OCI-LY3 (cell line): ENCODE data around the gene DEDD2.

Experiments
- H2AFZ ChIP-seq: fragments of 200-600, 300-600 bp; shearing (Covaris generic); 2 replicates; pipeline ENCODE4 v1.6.0; 2014; ENCODE audit warnings: antibody characterized with exemption, low read depth, low read length
- H3K27ac ChIP-seq: fragments of 200-600, 300-600 bp; sonication (generic); 2 replicates; pipeline ENCODE4 v1.5.1; 2014; ENCODE audit warnings: mild to moderate bottlenecking, low read length, moderate library complexity, mixed read lengths
- H3K27me3 ChIP-seq: fragments of 200-600, 300-600 bp; sonication (generic); 2 replicates; pipeline ENCODE4 v1.6.1; 2014; ENCODE audit warnings: low read depth, low read length, mixed read lengths
- H3K36me3 ChIP-seq: fragments of 200-600, 300-600 bp; sonication (generic); replicated peaks from 2 replicates; pipeline ENCODE3; 2014; ENCODE audit warnings: low read depth, low read length, mixed read lengths
- H3K4me1 ChIP-seq: fragments of 300-600, 200-600 bp; sonication (generic); 2 replicates; pipeline ENCODE4 v1.6.1; 2014; ENCODE audit warnings: low read length, mixed read lengths
- H3K4me2 ChIP-seq: fragments of 200-600, 300-600 bp; sonication (generic); 2 replicates; pipeline ENCODE4 v1.6.1; 2014; ENCODE audit warnings: low read length, mixed read lengths
- H3K4me3 ChIP-seq: fragments of 300-600, 200-600 bp; sonication (generic); 2 replicates; pipeline ENCODE4 v1.5.1; 2014; ENCODE audit warnings: antibody characterized with exemption, mild to moderate bottlenecking, low read length, moderate library complexity
- H3K79me2 ChIP-seq: fragments of 300-600, 200-600 bp; shearing (Covaris generic); 2 replicates; pipeline ENCODE4 v1.6.1; 2014; ENCODE audit warnings: mild to moderate bottlenecking, low read length, mixed read lengths
- H3K9ac ChIP-seq: fragments of 300-600, 200-600 bp; shearing (Covaris generic); 2 replicates; pipeline ENCODE4 v1.6.0; 2014; ENCODE audit warnings: mild to moderate bottlenecking, low read length, moderate library complexity
- H3K9me3 ChIP-seq: fragments of 200-600, 300-600 bp; shearing (Covaris generic); 2 replicates; pipeline ENCODE4 v1.6.1; 2014; ENCODE audit warnings: low read length, mixed read lengths; ENCODE audit not compliant: insufficient read depth
- H4K20me1 ChIP-seq: fragments of 200-600, 300-600 bp; sonication (generic); 2 replicates; pipeline ENCODE4 v1.6.1; 2016; ENCODE audit warnings: low read length, mixed read lengths; ENCODE audit not compliant: insufficient read depth
- EZH2phosphoT487 ChIP-seq: fragments of 200-600 bp; shearing (Covaris generic); IDR thresholded peaks from 2 replicates; pipeline ENCODE4 v1.6.1; 2018; ENCODE audit warnings: antibody characterized with exemption, mixed run types, low read depth
- TF ChIP-seq, protein P1 (sequence below): fragments of 200-600, 300-600 bp; sonication (generic); IDR thresholded peaks from 2 replicates; pipeline ENCODE4 v1.5.1; 2014; ENCODE audit warnings: antibody characterized with exemption, low read length, low read depth

DEDD2 gene

DNA sequence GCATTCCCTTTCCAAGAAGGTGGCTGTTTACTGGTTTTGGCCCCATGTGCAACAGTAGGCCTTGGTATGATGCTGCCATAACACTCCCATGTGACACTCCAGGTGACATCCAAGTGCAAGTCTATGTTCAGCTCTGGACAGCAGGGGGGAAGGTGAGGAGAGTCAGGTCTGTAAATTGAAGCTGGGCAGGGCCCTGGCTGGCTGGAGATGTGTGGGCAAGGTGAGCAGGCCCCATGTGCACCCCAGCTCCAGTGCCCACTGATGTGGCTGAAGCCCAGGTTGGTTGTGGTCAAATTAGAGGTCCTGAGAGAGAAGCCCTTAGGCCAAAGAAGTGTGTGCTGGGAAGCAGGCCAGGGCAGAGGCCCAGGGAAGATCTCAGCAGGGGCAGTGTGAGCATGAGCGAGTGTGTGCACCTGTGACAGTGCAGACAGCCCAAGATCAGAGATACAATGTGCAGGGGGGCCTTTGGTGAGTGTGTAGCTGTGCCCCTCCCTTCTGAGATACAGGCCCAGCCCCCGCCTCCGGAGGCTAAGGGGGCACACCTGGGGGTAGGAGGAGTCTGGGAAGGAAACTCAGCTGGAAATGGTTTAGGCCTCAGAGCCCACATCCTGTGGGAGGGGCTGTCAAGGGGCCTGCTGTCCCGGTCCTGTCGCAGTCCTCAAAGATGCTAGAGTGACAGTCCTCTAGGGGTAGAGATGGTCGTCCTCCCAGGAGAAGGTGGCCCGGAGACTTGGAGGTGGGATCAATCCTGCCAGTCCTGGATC lies 18.6 kb downstream of the DEDD2 start:
- H3K27ac ChIP-seq: peak overlapping the region; percentile 93; the same call in 1 of the 2 replicates
- H2AFZ ChIP-seq: no peak overlapping the region
- H3K4me3 ChIP-seq: no peak overlapping the region

DNA sequence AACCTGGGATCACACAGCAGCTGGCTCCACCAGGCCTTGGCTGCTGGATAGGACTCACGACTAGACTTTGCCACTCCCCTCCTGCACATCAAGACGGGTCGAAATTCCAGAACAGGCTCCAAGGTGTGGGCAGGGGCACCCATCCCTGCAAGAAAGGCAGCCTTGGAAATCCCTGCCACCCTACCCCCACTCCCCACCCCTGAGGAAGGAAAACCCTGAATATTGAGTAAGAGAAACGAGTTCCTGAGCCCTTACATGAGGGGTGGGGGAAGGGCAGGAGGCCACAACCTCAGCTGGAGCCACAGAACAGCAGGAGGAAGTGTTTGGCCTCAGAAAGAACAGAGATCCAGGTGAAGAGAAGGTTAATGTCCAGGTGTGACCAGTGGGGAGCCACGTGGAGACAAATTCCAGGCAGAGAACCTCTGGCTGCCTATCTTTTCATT lies 20.1 kb downstream of the DEDD2 start:
- Histone ChIP-seq H3K4me3 (no peak overlapping the region), H3K36me3 (peaks cover 58% of the 10 kb centered on the region)
- TF ChIP-seq, protein P1, sequence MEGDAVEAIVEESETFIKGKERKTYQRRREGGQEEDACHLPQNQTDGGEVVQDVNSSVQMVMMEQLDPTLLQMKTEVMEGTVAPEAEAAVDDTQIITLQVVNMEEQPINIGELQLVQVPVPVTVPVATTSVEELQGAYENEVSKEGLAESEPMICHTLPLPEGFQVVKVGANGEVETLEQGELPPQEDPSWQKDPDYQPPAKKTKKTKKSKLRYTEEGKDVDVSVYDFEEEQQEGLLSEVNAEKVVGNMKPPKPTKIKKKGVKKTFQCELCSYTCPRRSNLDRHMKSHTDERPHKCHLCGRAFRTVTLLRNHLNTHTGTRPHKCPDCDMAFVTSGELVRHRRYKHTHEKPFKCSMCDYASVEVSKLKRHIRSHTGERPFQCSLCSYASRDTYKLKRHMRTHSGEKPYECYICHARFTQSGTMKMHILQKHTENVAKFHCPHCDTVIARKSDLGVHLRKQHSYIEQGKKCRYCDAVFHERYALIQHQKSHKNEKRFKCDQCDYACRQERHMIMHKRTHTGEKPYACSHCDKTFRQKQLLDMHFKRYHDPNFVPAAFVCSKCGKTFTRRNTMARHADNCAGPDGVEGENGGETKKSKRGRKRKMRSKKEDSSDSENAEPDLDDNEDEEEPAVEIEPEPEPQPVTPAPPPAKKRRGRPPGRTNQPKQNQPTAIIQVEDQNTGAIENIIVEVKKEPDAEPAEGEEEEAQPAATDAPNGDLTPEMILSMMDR: no peak
- TF ChIP-seq EZH2phosphoT487: no peak

More for the DNA sequence above, 18.6 kb downstream of the DEDD2 start:
- Histone ChIP-seq H4K20me1 (no peaks in the 10 kb centered on the region), H3K36me3 (peaks cover 64% of the 10 kb centered on the region), H3K9me3 (0 out of 2 replicates have a peak, but pooled peaks cover under 1% of the 10 kb centered on the region), H3K9ac (peak overlapping the region; percentile 12; the same call in 1 of the 2 replicates), H3K4me2 (peak overlapping the region; percentile 21; the same call in 1 of the 2 replicates), H3K27me3 (no peaks in the 10 kb centered on the region), H3K79me2 (peaks cover 27% of the 10 kb centered on the region), H3K4me1 (peaks cover 61% of the 10 kb centered on the region)
- no peak for TF ChIP-seq EZH2phosphoT487

DNA sequence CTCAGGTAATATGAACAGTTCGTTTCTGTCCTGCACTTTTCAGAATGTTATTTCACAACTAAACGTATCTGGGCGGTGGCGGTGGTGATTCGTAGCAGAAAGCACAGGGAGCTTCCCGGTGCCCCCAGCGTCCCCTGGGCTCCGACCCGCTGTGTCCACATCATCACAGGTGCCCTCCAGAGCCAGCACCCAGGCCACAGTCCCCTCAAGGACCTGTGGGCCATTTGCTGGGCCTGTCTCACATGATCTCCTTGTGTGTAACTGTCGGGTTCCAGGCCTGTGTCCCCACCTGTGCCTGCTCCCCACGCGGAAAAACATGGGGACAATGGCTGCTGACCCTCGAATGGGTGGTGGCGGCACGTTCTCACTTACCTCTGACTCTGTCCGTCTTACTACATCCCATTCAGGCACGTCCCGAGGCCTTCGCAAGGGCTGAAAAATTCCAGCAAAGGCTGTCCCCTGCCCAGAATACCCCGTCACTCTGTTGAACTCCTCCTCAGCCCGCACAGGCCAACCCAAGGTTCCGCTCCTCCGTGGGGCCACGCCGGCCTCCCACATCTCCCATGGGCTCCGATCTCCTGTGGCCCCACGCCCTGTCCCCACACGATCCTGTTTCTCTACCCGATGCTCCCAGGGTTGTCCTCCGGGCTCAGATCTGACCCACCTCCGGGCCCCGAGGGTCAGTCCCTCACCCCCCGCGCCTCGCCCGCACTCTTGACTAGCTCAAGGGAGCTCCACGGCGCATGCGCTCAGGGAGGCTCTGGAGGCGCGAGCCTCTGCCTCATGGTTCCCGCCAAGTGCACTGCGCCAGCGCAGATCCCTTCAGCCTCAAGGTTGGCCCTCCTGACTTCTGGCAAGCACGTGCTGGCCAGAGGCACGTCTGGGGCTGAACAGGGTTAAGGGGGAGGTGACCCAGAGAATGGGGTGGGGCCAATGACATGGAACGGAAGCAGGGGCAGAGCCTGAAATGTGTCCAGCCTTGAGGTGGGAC lies 21.2 kb downstream of the DEDD2 start:
- Histone ChIP-seq H3K4me3 (no peak overlapping the region), H3K4me2 (no peak overlapping the region), H3K36me3 (peaks cover 55% of the 10 kb centered on the region), H3K4me1 (peaks cover 51% of the 10 kb centered on the region), H3K9ac (no peak overlapping the region), H2AFZ (no peak overlapping the region), H3K9me3 (peaks cover 8% of the 10 kb centered on the region; the same call in 1 of the 2 replicates), H3K79me2 (peaks cover 13% of the 10 kb centered on the region), H4K20me1 (no peaks in the 10 kb centered on the region), H3K27ac (no peak overlapping the region), H3K27me3 (peaks cover 5% of the 10 kb centered on the region; the same call in 1 of the 2 replicates)
- TF ChIP-seq, protein P1: no peak
- TF ChIP-seq EZH2phosphoT487: no peak

More for the DNA sequence above, 20.1 kb downstream of the DEDD2 start:
- Histone ChIP-seq H3K27ac (peak overlapping the region; percentile 39), H4K20me1 (no peaks in the 10 kb centered on the region), H3K9me3 (peaks cover 8% of the 10 kb centered on the region; the same call in 1 of the 2 replicates), H3K79me2 (peaks cover 17% of the 10 kb centered on the region), H3K4me1 (peaks cover 51% of the 10 kb centered on the region), H3K4me2 (peak overlapping the region; percentile 33; the same call in 1 of the 2 replicates), H3K9ac (no peak overlapping the region), H3K27me3 (peaks cover 5% of the 10 kb centered on the region; the same call in 1 of the 2 replicates), H2AFZ (no peak overlapping the region)

DNA sequence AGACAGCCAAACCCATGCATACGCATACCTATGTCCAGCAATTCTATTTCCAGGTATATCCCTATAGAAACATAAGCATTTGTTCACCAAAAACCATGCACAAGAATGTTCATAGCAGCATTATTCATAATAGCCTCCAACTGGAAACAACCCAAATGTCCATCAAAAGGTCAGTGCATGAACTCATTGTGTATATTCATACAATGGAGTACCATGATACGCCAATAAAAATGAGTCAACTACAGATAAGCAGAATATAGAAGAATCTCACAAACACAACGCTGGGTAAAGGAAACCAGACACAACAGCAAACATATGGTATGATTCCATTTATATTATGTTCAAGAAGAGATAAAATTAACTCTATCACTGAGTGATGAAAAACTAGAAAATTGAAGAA lies 23.8 kb downstream of the DEDD2 start:
- TF ChIP-seq, protein P1: no peak
- TF ChIP-seq EZH2phosphoT487: no peak

More for the DNA sequence above, 23.8 kb downstream of the DEDD2 start:
- Histone ChIP-seq H3K9ac (no peak overlapping the region), H3K27me3 (peaks cover 5% of the 10 kb centered on the region; the same call in 1 of the 2 replicates), H3K4me1 (peaks cover 25% of the 10 kb centered on the region), H3K4me3 (no peak overlapping the region), H3K79me2 (no peaks in the 10 kb centered on the region), H3K36me3 (peaks cover 32% of the 10 kb centered on the region), H3K27ac (no peak overlapping the region), H2AFZ (no peak overlapping the region), H3K9me3 (peaks cover 8% of the 10 kb centered on the region; the same call in 1 of the 2 replicates), H3K4me2 (no peak overlapping the region), H4K20me1 (no peaks in the 10 kb centered on the region)
